ENCODE results near the gene THAP7. TPM values are rescaled to one million over a fixed set of nuclear protein-coding genes. Genes with fewer than 3 reads are reported as not detected.

The THAP7 gene
- total and polyA plus RNA-seq, 9 of the 15 experiments (the other 6 are each of a cell fraction or from before 2014, with no cell fraction given), result 7.9 to 263 (median 84.1) TPM

GRCh38 chr22:20956258-20957101 lies 45.4 kb downstream of the THAP7 start (continued):
- peak; percentile 18 for TF ChIP-seq CHD7 (IDR thresholded peaks at IDR 0.05; ENCODE audit: low read depth, low read length)
- no peak for TF ChIP-seq DACH1 (IDR thresholded peaks at IDR 0.05; ENCODE audit: partially characterized antibody)
- TF ChIP-seq SAFB (IDR thresholded peaks at IDR 0.05; ENCODE audit: borderline replicate concordance, low read depth, low read length), result no peak
- no peak for TF ChIP-seq ZBTB12 (CRISPR knock-in tag; IDR thresholded peaks at IDR 0.05)
- 0 out of 2 replicates have a peak, but pooled peaks have one; percentile 43 for TF ChIP-seq ZBTB9 (CRISPR knock-in tag; IDR thresholded peaks at IDR 0.05)
- no peak for TF ChIP-seq HNRNPH1 (optimal IDR thresholded peaks at IDR 0.05; ENCODE audit: low read depth, low read length)
- peak; percentile 58; the same call in 1 of the 2 replicates for TF ChIP-seq USF1 (CRISPR knock-in tag; IDR thresholded peaks at IDR 0.05)
- no peak for TF ChIP-seq MYBL2 (IDR thresholded peaks at IDR 0.05; ENCODE audit: low read depth)
- TF ChIP-seq MYBL2 (CRISPR knock-in tag; IDR thresholded peaks at IDR 0.05; ENCODE audit: borderline replicate concordance), result no peak
- no peak for TF ChIP-seq MXD1 (CRISPR knock-in tag; IDR thresholded peaks at IDR 0.05; ENCODE audit: borderline replicate concordance, poor library complexity, severe bottlenecking)
